ENCODE measurements around the gene FCRL5. TPM values are rescaled to one million over a fixed set of nuclear protein-coding genes. Genes with fewer than 3 reads are reported as not detected.

FCRL5 gene
- polyA plus RNA-seq, 2 of the 4 experiments (the other 2 are of a cell fraction) = not detected

- ChIA-PET CTCF (interaction anchor here (0.7 to 4.5 kb wide), 29 partner anchors 8 to 544 kb away, joined by 3 to 43 read pairs (median 4); no protein-coding TSS in a partner anchor), POLR2A (no interaction called here)
- DNase-seq (ENCODE audit: low read depth in 1 of 2, low spot score in 1 of 2) = peak; percentile 48 to 65
- no peak overlapping the region for H3K4me3 ChIP-seq
- no peaks in the 10 kb centered on the region for H3K9me3 ChIP-seq
- H3K4me1 ChIP-seq = no peaks in the 10 kb centered on the region
- peak; percentile 23 for FAIRE-seq
- peak; percentile 58 to 87; a peak in 3 of 6 replicates for ATAC-seq
- no peak for TF ChIP-seq ELK1 (IDR thresholded peaks at IDR 0.05; ENCODE audit: low read depth, low read length)
- peak; percentile 52 to 57; a peak in 4 of 5 replicates for TF ChIP-seq RAD21 (conservative IDR thresholded peaks at IDR 0.05 in 1 of 2, IDR thresholded peaks at IDR 0.05 in 1 of 2)
- TF ChIP-seq RFX5 (IDR thresholded peaks at IDR 0.05) = no peak
- TF ChIP-seq SMC3 (IDR thresholded peaks at IDR 0.05) = peak; percentile 48
- no peak for TF ChIP-seq HOXB5 (CRISPR knock-in tag; IDR thresholded peaks at IDR 0.05)
- TF ChIP-seq, protein P1, sequence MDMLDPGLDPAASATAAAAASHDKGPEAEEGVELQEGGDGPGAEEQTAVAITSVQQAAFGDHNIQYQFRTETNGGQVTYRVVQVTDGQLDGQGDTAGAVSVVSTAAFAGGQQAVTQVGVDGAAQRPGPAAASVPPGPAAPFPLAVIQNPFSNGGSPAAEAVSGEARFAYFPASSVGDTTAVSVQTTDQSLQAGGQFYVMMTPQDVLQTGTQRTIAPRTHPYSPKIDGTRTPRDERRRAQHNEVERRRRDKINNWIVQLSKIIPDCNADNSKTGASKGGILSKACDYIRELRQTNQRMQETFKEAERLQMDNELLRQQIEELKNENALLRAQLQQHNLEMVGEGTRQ (IDR thresholded peaks at IDR 0.05) = no peak
- TF ChIP-seq HMGXB4 (CRISPR knock-in tag; IDR thresholded peaks at IDR 0.05; ENCODE audit: borderline replicate concordance) = no peak
- no peak for TF ChIP-seq ZNF302 (CRISPR knock-in tag; IDR thresholded peaks at IDR 0.05)
- TF ChIP-seq, protein P2, sequence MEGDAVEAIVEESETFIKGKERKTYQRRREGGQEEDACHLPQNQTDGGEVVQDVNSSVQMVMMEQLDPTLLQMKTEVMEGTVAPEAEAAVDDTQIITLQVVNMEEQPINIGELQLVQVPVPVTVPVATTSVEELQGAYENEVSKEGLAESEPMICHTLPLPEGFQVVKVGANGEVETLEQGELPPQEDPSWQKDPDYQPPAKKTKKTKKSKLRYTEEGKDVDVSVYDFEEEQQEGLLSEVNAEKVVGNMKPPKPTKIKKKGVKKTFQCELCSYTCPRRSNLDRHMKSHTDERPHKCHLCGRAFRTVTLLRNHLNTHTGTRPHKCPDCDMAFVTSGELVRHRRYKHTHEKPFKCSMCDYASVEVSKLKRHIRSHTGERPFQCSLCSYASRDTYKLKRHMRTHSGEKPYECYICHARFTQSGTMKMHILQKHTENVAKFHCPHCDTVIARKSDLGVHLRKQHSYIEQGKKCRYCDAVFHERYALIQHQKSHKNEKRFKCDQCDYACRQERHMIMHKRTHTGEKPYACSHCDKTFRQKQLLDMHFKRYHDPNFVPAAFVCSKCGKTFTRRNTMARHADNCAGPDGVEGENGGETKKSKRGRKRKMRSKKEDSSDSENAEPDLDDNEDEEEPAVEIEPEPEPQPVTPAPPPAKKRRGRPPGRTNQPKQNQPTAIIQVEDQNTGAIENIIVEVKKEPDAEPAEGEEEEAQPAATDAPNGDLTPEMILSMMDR (IDR thresholded peaks at IDR 0.05) = peak; percentile 76
- no peak overlapping the region for H3K4me2 ChIP-seq
- 1% methylated on average over 4 of the region's 4 CpGs for WGBS (ENCODE audit: missing lambda C conversion rate)
- no peak overlapping the region for H3K27ac ChIP-seq
These were observed 28.0 kb upstream of the FCRL5 start for GRCh38 chr1:157580179-157580827.

DNA sequence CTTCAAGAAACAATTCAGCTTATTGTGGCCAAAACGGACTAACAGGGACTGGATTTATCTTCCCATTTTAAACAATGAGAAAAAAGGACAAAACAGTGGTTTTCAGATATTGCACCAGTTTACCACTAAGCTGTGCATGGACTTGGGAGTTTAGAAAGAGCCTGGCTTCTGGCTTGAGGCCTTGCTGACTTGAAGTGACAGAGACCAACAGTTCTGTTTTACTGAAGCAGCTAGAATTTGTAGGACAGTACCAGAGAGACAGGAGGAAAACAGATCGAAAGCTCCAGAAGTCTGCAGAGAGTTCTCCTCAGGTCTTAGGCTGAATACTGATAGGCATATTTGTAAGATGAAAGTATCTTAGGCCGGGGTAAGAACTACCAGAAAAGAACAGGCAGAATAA lies 25.1 kb upstream of the FCRL5 start:
- WGBS (ENCODE audit: missing lambda C conversion rate) = 3% methylated on average over 3 of the region's 3 CpGs
- TF ChIP-seq MAX (IDR thresholded peaks at IDR 0.05) (no peak), KDM1A (IDR thresholded peaks at IDR 0.05; ENCODE audit: low read depth) (no peak), NFE2L2 (conservative IDR thresholded peaks at IDR 0.05; ENCODE audit: low read length) (no peak), POLR2A (IDR thresholded peaks at IDR 0.05; ENCODE audit: low read length) (no peak), MYC (IDR thresholded peaks at IDR 0.05; ENCODE audit: borderline replicate concordance, low read length) (no peak), ELK1 (IDR thresholded peaks at IDR 0.05; ENCODE audit: low read depth, low read length) (no peak), JUN (IDR thresholded peaks at IDR 0.05) (no peak), FOSB (CRISPR knock-in tag; IDR thresholded peaks at IDR 0.05) (no peak), CBX2 (IDR thresholded peaks at IDR 0.05; ENCODE audit: borderline replicate concordance, low read depth) (no peak), FOSL2 (IDR thresholded peaks at IDR 0.05) (no peak), FOSL2 (CRISPR knock-in tag; IDR thresholded peaks at IDR 0.05) (no peak), HOXA7 (CRISPR knock-in tag; IDR thresholded peaks at IDR 0.05) (no peak), EP300 (IDR thresholded peaks at IDR 0.05) (no peak), TP53 (CRISPR knock-in tag; IDR thresholded peaks at IDR 0.05) (no peak), EHMT2 (IDR thresholded peaks at IDR 0.05; ENCODE audit: low read depth) (no peak), SREBF2 (IDR thresholded peaks at IDR 0.05) (no peak), FOXS1 (CRISPR knock-in tag; IDR thresholded peaks at IDR 0.05) (no peak)
- TF ChIP-seq, protein P3, sequence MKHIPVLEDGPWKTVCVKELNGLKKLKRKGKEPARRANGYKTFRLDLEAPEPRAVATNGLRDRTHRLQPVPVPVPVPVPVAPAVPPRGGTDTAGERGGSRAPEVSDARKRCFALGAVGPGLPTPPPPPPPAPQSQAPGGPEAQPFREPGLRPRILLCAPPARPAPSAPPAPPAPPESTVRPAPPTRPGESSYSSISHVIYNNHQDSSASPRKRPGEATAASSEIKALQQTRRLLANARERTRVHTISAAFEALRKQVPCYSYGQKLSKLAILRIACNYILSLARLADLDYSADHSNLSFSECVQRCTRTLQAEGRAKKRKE (CRISPR knock-in tag; IDR thresholded peaks at IDR 0.05; ENCODE audit: low read depth) = no peak
- ChIA-PET POLR2A (no interaction called here), CTCF (interaction anchor here (0.6 to 4.5 kb wide), 5 partner anchors 12 to 547 kb away, joined by 3 to 38 read pairs (median 5); no protein-coding TSS in a partner anchor)
- no peak overlapping the region for H3K27ac ChIP-seq
- no peaks in the 10 kb centered on the region for H3K4me1 ChIP-seq
- no peak for ATAC-seq
- no peak for FAIRE-seq
- no peak for DNase-seq (ENCODE audit: low read depth in 1 of 2, low spot score in 1 of 2)
- H3K9me3 ChIP-seq = no peaks in the 10 kb centered on the region
- no peak overlapping the region for H3K4me2 ChIP-seq
- no peak overlapping the region for H3K4me3 ChIP-seq
